ENCODE measurements around the gene CLCN1. TPM values are rescaled to one million over a fixed set of nuclear protein-coding genes. Genes with fewer than 3 reads are reported as not detected.

CLCN1 gene
- total and polyA plus RNA-seq, 2 donors (not counting 3 experiments of a cell fraction or from before 2014, with no cell fraction given) = not detected

- BruUV-seq (replicated peaks) = no TSS peak
- H2AFZ ChIP-seq (ENCODE audit: low read depth, low read length) = no peak overlapping the region
- TF ChIP-seq CTCF (IDR thresholded peaks at IDR 0.05; ENCODE audit: extremely low read depth in 1 of 2, insufficient read depth in 1 of 2, low read depth in 1 of 2, low read length in 2 of 2) (no peak), EZH2 (IDR thresholded peaks at IDR 0.05; ENCODE audit: borderline replicate concordance, low read depth, low read length, severe bottlenecking) (no peak), POLR2AphosphoS5 (IDR thresholded peaks at IDR 0.05; ENCODE audit: insufficient read depth, low read depth, low read length) (no peak), JUN (IDR thresholded peaks at IDR 0.05; ENCODE audit: borderline replicate concordance, insufficient read depth, insufficient read length, low read depth) (no peak), POLR2A (IDR thresholded peaks at IDR 0.05; ENCODE audit: low read depth, low read length) (no peak), FOS (IDR thresholded peaks at IDR 0.05; ENCODE audit: borderline replicate concordance, insufficient read depth, low read length) (no peak), GATA2 (IDR thresholded peaks at IDR 0.05; ENCODE audit: insufficient read depth, insufficient read length, low read depth, low read length) (no peak), MAX (IDR thresholded peaks at IDR 0.05; ENCODE audit: insufficient read depth, insufficient read length) (no peak), MYC (IDR thresholded peaks at IDR 0.05; ENCODE audit: low read depth, low read length) (no peak)
- H3K27ac ChIP-seq (ENCODE audit: insufficient read depth, low read depth, low read length) = no peak overlapping the region
- H3K9me3 ChIP-seq (replicated peaks; ENCODE audit: control insufficient read depth, insufficient read depth, low read length) = no peaks in the 10 kb centered on the region
- no peak overlapping the region for H3K4me2 ChIP-seq (ENCODE audit: insufficient read depth, low read length)
- dilution Hi-C loops (cut with MboI; ENCODE audit: extremely low pct_ligation_motif_present, low sequenced_read_pairs) = no loop called here
- DNase-seq (ENCODE audit: low read depth, low spot score) = no peak
- no peak overlapping the region for H3K9ac ChIP-seq (replicated peaks; ENCODE audit: extremely low read depth, insufficient read depth, low read length)
- no peaks in the 10 kb centered on the region for H3K4me1 ChIP-seq (ENCODE audit: control insufficient read depth, extremely low read depth, insufficient read depth, low read length)
- CTCF ChIA-PET = interaction anchor here (1.1 to 1.5 kb wide), 4 partner anchors 11 to 22 kb away, joined by 3 to 4 read pairs (median 3); no protein-coding TSS in a partner anchor
- no peak for FAIRE-seq
- peaks cover 7 to 11% of the 10 kb centered on the region in 2 experiments for H3K27me3 ChIP-seq (ENCODE audit: control insufficient read depth in 2 of 2, insufficient read depth in 2 of 2, low read length in 2 of 2)
- H3K9me1 ChIP-seq (replicated peaks; ENCODE audit: control insufficient read depth, extremely low read depth, insufficient read depth, low read length) = no peaks in the 10 kb centered on the region
- no peak overlapping the region for H3K4me3 ChIP-seq (replicated peaks in 1 of 3; ENCODE audit: insufficient read depth in 1 of 3, low read depth in 1 of 3, low read length in 3 of 3)
- H3K79me2 ChIP-seq (ENCODE audit: control insufficient read depth, insufficient read depth, low read length) = no peaks in the 10 kb centered on the region
- intact Hi-C loops (cut with micrococcal nuclease) = no loop called here
- POLR2A ChIA-PET = no interaction called here
- no peaks in the 10 kb centered on the region for H4K20me1 ChIP-seq (replicated peaks; ENCODE audit: control insufficient read depth, extremely low read depth, insufficient read depth, low read length)
- H3K36me3 ChIP-seq (ENCODE audit: control insufficient read depth in 2 of 2, extremely low read depth in 1 of 2, insufficient read depth in 2 of 2, low read length in 2 of 2) = no peaks in the 10 kb centered on the region
These were observed 40.6 kb downstream of the CLCN1 start for GRCh38 chr7:143356414-143357050.
